Measurements from ENCODE around the gene MYL1. TPM values are rescaled to one million over a fixed set of nuclear protein-coding genes. Genes with fewer than 3 reads are reported as not detected.

The MYL1 gene
- total and polyA plus RNA-seq, 2 experiments from 2014 or later, result not detected

DNA sequence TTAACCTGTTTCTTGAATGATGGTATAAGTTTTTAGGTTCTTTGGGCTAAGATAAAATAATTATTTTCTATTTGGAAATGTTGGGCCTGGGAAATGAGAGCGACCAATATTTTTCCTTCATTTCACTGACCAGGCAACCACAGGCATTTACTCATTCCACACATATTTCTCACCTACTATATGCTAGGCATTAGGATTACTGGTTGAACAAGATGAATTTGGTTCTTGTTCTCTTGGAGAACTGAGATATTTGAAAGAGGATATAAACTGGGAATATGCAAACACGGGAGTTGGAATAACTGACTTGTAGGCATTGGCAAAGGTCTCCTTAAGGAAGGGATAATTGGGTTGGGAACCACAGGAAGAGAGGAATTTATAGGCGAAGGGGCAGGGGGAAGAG is 3.9 kb upstream of the MYL1 start:
- Histone ChIP-seq H3K27ac (no peak overlapping the region), H3F3A (ENCODE audit: insufficient read depth) (no peaks in the 10 kb centered on the region), H3K9ac (no peak overlapping the region), H2AFZ (no peak overlapping the region), H3K9me3 (ENCODE audit: low read depth) (no peaks in the 10 kb centered on the region), H3K4me1 (ENCODE audit: insufficient read depth) (no peaks in the 10 kb centered on the region), H3K27me3 (replicated peaks; ENCODE audit: insufficient read depth) (no peaks in the 10 kb centered on the region), H3K4me3 (no peak overlapping the region), H3K4me2 (ENCODE audit: unreplicated experiment) (no peak overlapping the region), H4K20me1 (ENCODE audit: insufficient read depth) (no peaks in the 10 kb centered on the region), H3K79me2 (ENCODE audit: insufficient read depth) (no peaks in the 10 kb centered on the region), H3K9me2 (ENCODE audit: insufficient read depth) (no peaks in the 10 kb centered on the region), H3K36me3 (ENCODE audit: low read depth) (no peaks in the 10 kb centered on the region)
- peak; percentile 21 for DNase-seq
- TF ChIP-seq EZH2 (IDR thresholded peaks at IDR 0.05; ENCODE audit: insufficient read depth, poor library complexity, severe bottlenecking), result no peak
- TF ChIP-seq EZH2phosphoT487 (IDR thresholded peaks at IDR 0.05; ENCODE audit: insufficient read depth, low read depth), result no peak
- 28% methylated on average over 3 of the region's 3 CpGs for WGBS, 2 experiments (ENCODE audit: low coverage in 1 of 2, low lambda C conversion rate in 2 of 2, missing lambda C conversion rate in 2 of 2)
- in situ Hi-C loops (cut with MboI), result no loop called here

- 4 to 11% methylated on average over 2 of the region's 2 CpGs for WGBS, 2 experiments (ENCODE audit: low coverage in 1 of 2, low lambda C conversion rate in 2 of 2, missing lambda C conversion rate in 2 of 2)
- no peaks in the 10 kb centered on the region for H3F3A ChIP-seq (ENCODE audit: insufficient read depth)
- TF ChIP-seq EZH2phosphoT487 (IDR thresholded peaks at IDR 0.05; ENCODE audit: insufficient read depth, low read depth) (no peak), EZH2 (IDR thresholded peaks at IDR 0.05; ENCODE audit: insufficient read depth, poor library complexity, severe bottlenecking) (no peak)
- H3K4me2 ChIP-seq (ENCODE audit: unreplicated experiment), result no peak overlapping the region
- in situ Hi-C loops (cut with MboI), result no loop called here
- H3K79me2 ChIP-seq (ENCODE audit: insufficient read depth), result no peaks in the 10 kb centered on the region
- no peaks in the 10 kb centered on the region for H3K4me1 ChIP-seq (ENCODE audit: insufficient read depth)
- H3K36me3 ChIP-seq (ENCODE audit: low read depth), result no peaks in the 10 kb centered on the region
- H3K9ac ChIP-seq, result no peak overlapping the region
- no peaks in the 10 kb centered on the region for H4K20me1 ChIP-seq (ENCODE audit: insufficient read depth)
- no peaks in the 10 kb centered on the region for H3K9me3 ChIP-seq (ENCODE audit: low read depth)
- no peak for DNase-seq
- H3K4me3 ChIP-seq, result no peak overlapping the region
- no peak overlapping the region for H2AFZ ChIP-seq
- no peaks in the 10 kb centered on the region for H3K9me2 ChIP-seq (ENCODE audit: insufficient read depth)
- no peak overlapping the region for H3K27ac ChIP-seq
- H3K27me3 ChIP-seq (replicated peaks; ENCODE audit: insufficient read depth), result no peaks in the 10 kb centered on the region
Observed at GRCh38 chr2:210318486-210318885, 3.5 kb upstream of the MYL1 start.

GRCh38 chr2:210310550-210310949 is 4.4 kb downstream of the MYL1 start:
- Histone ChIP-seq H3K36me3 (ENCODE audit: low read depth) (no peaks in the 10 kb centered on the region), H3K4me2 (ENCODE audit: unreplicated experiment) (no peak overlapping the region), H3K27ac (no peak overlapping the region), H3K27me3 (replicated peaks; ENCODE audit: insufficient read depth) (no peaks in the 10 kb centered on the region), H3K9ac (no peak overlapping the region), H3K4me1 (ENCODE audit: insufficient read depth) (no peaks in the 10 kb centered on the region), H3K9me3 (ENCODE audit: low read depth) (no peaks in the 10 kb centered on the region), H2AFZ (no peak overlapping the region), H3K4me3 (no peak overlapping the region), H4K20me1 (ENCODE audit: insufficient read depth) (no peaks in the 10 kb centered on the region), H3K79me2 (ENCODE audit: insufficient read depth) (no peaks in the 10 kb centered on the region), H3K9me2 (ENCODE audit: insufficient read depth) (no peaks in the 10 kb centered on the region), H3F3A (ENCODE audit: insufficient read depth) (no peaks in the 10 kb centered on the region)
- no peak for DNase-seq
- no peak for TF ChIP-seq EZH2 (IDR thresholded peaks at IDR 0.05; ENCODE audit: insufficient read depth, poor library complexity, severe bottlenecking)
- WGBS, 2 experiments (ENCODE audit: low coverage in 1 of 2, low lambda C conversion rate in 2 of 2, missing lambda C conversion rate in 2 of 2), result 9 to 12% methylated on average over 1 of the region's 1 CpG
- in situ Hi-C loops (cut with MboI), result no loop called here

DNA sequence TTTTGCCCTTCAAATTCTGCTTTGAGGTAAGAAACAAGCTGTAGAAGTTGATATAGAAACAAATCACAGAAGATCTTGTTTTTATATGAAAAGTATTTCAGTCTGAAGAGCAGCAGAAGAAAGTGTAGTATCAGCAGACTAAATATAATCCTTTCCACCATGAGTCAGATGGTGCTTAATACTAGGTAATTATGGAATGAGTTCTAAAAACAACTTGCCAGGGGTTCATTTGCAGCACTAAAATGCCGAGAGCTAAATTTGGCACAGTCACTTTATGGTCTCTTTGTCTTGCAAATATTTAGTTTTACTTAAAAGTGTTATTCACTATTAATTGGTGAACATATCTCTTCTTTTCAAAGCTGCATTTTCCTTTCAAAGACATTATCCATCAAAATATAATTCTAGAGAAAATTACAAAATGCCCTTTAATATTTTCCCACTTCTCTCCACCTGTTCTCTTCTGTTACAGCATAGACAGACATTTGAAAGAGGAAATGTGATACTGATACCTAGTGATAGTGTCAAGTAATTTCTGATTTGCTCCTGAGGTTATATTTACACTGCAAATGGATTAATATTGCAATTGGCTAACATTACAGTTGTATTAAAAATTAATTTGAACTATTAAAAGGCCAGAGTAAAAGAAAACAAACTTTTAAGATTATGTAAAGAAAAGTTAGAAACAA is 5.3 kb downstream of the MYL1 start:
- no peaks in the 10 kb centered on the region for H3K79me2 ChIP-seq (ENCODE audit: insufficient read depth)
- no peaks in the 10 kb centered on the region for H3K4me1 ChIP-seq (ENCODE audit: insufficient read depth)
- TF ChIP-seq EZH2phosphoT487 (IDR thresholded peaks at IDR 0.05; ENCODE audit: insufficient read depth, low read depth) (no peak), EZH2 (IDR thresholded peaks at IDR 0.05; ENCODE audit: insufficient read depth, poor library complexity, severe bottlenecking) (no peak)
- H3K9ac ChIP-seq, result no peak overlapping the region
- no peaks in the 10 kb centered on the region for H4K20me1 ChIP-seq (ENCODE audit: insufficient read depth)
- in situ Hi-C loops (cut with MboI), result no loop called here
- DNase-seq, result no peak
- H3K9me3 ChIP-seq (ENCODE audit: low read depth), result no peaks in the 10 kb centered on the region
- 0 to 4% methylated on average over 1 of the region's 1 CpG for WGBS, 2 experiments (ENCODE audit: low coverage in 1 of 2, low lambda C conversion rate in 2 of 2, missing lambda C conversion rate in 2 of 2)
- H3K27ac ChIP-seq, result no peak overlapping the region
- no peaks in the 10 kb centered on the region for H3K36me3 ChIP-seq (ENCODE audit: low read depth)
- H3K4me2 ChIP-seq (ENCODE audit: unreplicated experiment), result no peak overlapping the region
- H3K27me3 ChIP-seq (replicated peaks; ENCODE audit: insufficient read depth), result no peaks in the 10 kb centered on the region
- H3K4me3 ChIP-seq, result no peak overlapping the region
- H3K9me2 ChIP-seq (ENCODE audit: insufficient read depth), result no peaks in the 10 kb centered on the region
- no peaks in the 10 kb centered on the region for H3F3A ChIP-seq (ENCODE audit: insufficient read depth)
- no peak overlapping the region for H2AFZ ChIP-seq

DNA sequence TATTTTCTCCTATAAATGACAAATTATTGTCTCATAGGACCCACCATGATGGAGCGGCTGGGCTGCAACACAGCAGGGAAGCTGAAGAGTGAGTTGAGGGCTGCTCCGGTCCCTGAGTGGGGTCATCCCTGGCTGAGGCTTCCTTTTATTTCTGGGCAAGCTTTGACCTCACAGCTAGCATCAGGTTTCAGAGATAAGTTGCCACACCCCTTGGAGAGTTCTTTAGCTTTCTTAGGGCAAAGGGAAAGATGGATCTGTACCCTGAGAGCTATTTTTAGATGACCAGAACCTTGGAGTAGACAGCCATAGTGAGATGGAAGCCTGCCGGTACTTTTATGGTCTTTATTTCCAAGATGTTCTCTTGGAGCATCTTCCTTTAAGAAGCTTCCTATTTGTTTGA is 11.5 kb downstream of the MYL1 start:
- no peaks in the 10 kb centered on the region for H3K4me1 ChIP-seq (ENCODE audit: insufficient read depth)
- DNase-seq, result no peak
- H3K9me3 ChIP-seq (ENCODE audit: low read depth), result no peaks in the 10 kb centered on the region
- H3K4me2 ChIP-seq (ENCODE audit: unreplicated experiment), result no peak overlapping the region
- H3K27ac ChIP-seq, result no peak overlapping the region
- H2AFZ ChIP-seq, result no peak overlapping the region
- H3K79me2 ChIP-seq (ENCODE audit: insufficient read depth), result no peaks in the 10 kb centered on the region
- TF ChIP-seq EZH2phosphoT487 (IDR thresholded peaks at IDR 0.05; ENCODE audit: insufficient read depth, low read depth) (no peak), EZH2 (IDR thresholded peaks at IDR 0.05; ENCODE audit: insufficient read depth, poor library complexity, severe bottlenecking) (no peak)
- H3K9me2 ChIP-seq (ENCODE audit: insufficient read depth), result no peaks in the 10 kb centered on the region
- H3K27me3 ChIP-seq (replicated peaks; ENCODE audit: insufficient read depth), result no peaks in the 10 kb centered on the region
- H3K9ac ChIP-seq, result no peak overlapping the region
- no peaks in the 10 kb centered on the region for H3F3A ChIP-seq (ENCODE audit: insufficient read depth)
- 76 to 85% methylated on average over 3 of the region's 3 CpGs for WGBS, 2 experiments (ENCODE audit: low coverage in 1 of 2, low lambda C conversion rate in 2 of 2, missing lambda C conversion rate in 2 of 2)
- H3K36me3 ChIP-seq (ENCODE audit: low read depth), result no peaks in the 10 kb centered on the region
- in situ Hi-C loops (cut with MboI), result no loop called here
- no peaks in the 10 kb centered on the region for H4K20me1 ChIP-seq (ENCODE audit: insufficient read depth)
- H3K4me3 ChIP-seq, result no peak overlapping the region
